Measurements from ENCODE around the gene EN1.

DNA sequence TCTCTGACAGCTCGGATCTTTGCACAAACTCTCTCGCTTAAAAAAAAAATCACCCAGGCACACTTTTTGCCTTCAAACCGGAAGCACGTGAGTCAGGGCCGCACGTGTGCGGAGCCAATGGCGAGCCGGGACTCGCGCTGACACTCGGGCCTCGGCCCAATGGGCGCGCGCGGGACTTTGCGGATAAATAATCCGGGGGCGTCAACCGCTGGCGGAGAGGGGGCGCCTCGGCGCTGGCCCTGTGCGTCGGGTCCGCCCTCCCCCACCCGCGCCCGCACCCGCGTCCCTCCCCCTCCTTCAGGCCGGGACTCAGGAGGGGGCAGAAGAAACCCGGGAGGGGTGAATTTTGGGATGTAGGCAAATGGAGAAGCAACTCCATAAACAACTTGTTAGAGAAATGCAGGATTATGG lies 319 bp upstream of the EN1 start:
- TF ChIP-seq CTCF (IDR thresholded peaks at IDR 0.05; ENCODE audit: extremely low read depth in 1 of 2, insufficient read depth in 1 of 2, low read depth in 1 of 2, low read length in 2 of 2) (no peak), EZH2 (IDR thresholded peaks at IDR 0.05; ENCODE audit: borderline replicate concordance, low read depth, low read length, severe bottlenecking) (peak; percentile 86), POLR2A (IDR thresholded peaks at IDR 0.05; ENCODE audit: low read depth, low read length) (no peak), JUN (IDR thresholded peaks at IDR 0.05; ENCODE audit: borderline replicate concordance, insufficient read depth, insufficient read length, low read depth) (no peak), MYC (IDR thresholded peaks at IDR 0.05; ENCODE audit: low read depth, low read length) (no peak), MAX (IDR thresholded peaks at IDR 0.05; ENCODE audit: insufficient read depth, insufficient read length) (no peak)

Data from endothelial cell of umbilical vein (primary cell).